Neural crest cell (in vitro differentiated cells): ENCODE measurements around the gene YIPF4. TPM values are rescaled to one million over a fixed set of nuclear protein-coding genes. Genes with fewer than 3 reads are reported as not detected.
"Not testable (repeated sequence)": the region's sequence is repeated elsewhere in the genome, so short reads cannot be mapped to it uniquely, and the experiment has no call there.

Experiments
- DNase-seq: peaks from one replicate; pipeline ENCODE4 v3.0.0; 2021; ENCODE audit warnings: low read depth, mixed read lengths, low spot score
- H3K27ac Mint-ChIP-seq: one replicate; pipeline ENCODE4 v1.8.0; 2021; ENCODE audit warnings: mild to moderate bottlenecking, mixed read lengths; ENCODE audit not compliant: unreplicated experiment
- H3K27me3 Mint-ChIP-seq: 2 replicates; pipeline ENCODE4 v1.8.0; 2021; ENCODE audit warnings: low read depth, mild to moderate bottlenecking, mixed read lengths
- H3K36me3 Mint-ChIP-seq: 2 replicates; pipeline ENCODE4 v1.8.0; 2021; ENCODE audit warnings: low read depth, mild to moderate bottlenecking, mixed read lengths
- H3K4me1 Mint-ChIP-seq: 2 replicates; pipeline ENCODE4 v1.8.0; 2021; ENCODE audit warnings: mixed read lengths
- H3K4me3 Mint-ChIP-seq: one replicate; pipeline ENCODE4 v1.8.0; 2021; ENCODE audit warnings: mild to moderate bottlenecking, mixed read lengths
- H3K9me3 Mint-ChIP-seq: 2 replicates; pipeline ENCODE4 v1.8.0; 2021; ENCODE audit warnings: mixed read lengths
- total RNA-seq: library from RNA; stranded (reverse); gene quantifications from 2 replicates; pipeline ENCODE4 v1.2.1, GENCODE V29; 2021
- TF ChIP-seq, protein P1 (sequence below): fragments of 200-600 bp; sonication (generic); conservative IDR thresholded peaks from 2 replicates; pipeline ENCODE4 v1.5.0; 2021; ENCODE audit warnings: antibody characterized with exemption, mild to moderate bottlenecking

YIPF4 gene
- total RNA-seq, 1 donor from 2014 or later = 27.8 TPM

DNA sequence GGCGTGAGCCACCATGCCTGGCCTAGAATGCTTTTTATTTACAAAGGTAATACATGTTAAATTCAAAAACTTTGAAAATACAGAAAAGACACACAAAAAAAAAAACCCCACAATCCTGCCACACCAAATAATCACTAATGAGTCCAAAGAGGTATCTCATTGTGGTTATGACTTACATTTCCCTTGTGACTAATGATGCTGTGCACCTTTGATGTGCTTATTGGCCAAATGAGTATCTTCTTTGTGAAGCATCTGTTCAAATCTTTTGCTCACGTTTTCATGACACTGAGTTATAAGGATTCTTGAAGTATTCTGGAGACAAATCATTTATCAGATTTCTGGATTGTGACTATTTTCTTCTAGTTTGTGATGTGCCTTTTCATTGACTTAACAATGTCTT is 6.6 kb upstream of the YIPF4 start:
- TF ChIP-seq, protein P1, sequence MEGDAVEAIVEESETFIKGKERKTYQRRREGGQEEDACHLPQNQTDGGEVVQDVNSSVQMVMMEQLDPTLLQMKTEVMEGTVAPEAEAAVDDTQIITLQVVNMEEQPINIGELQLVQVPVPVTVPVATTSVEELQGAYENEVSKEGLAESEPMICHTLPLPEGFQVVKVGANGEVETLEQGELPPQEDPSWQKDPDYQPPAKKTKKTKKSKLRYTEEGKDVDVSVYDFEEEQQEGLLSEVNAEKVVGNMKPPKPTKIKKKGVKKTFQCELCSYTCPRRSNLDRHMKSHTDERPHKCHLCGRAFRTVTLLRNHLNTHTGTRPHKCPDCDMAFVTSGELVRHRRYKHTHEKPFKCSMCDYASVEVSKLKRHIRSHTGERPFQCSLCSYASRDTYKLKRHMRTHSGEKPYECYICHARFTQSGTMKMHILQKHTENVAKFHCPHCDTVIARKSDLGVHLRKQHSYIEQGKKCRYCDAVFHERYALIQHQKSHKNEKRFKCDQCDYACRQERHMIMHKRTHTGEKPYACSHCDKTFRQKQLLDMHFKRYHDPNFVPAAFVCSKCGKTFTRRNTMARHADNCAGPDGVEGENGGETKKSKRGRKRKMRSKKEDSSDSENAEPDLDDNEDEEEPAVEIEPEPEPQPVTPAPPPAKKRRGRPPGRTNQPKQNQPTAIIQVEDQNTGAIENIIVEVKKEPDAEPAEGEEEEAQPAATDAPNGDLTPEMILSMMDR = no peak

DNA sequence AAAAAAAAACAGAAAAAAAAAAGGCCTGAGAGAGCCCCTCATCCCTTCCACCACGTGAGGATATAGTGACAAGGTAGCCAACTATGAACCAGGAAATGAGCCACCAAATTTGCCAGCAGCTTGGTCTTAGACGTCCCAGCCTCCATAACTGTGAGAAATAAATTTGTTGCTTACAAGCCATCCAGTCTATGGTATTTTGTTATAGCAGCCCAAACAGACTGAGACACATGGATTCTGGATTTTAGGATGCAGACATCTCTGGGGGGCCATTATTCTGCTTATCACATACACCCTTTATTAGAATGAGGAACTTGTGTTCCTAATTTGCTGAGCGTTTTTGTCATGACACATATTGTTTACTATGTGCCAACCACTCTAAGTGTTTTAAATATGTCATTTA is 5.4 kb upstream of the YIPF4 start:
- Mint-ChIP-seq H3K36me3 (no peaks in the 10 kb centered on the region), H3K27me3 (peaks cover 42% of the 10 kb centered on the region), H3K4me3 (no peak overlapping the region), H3K9me3 (no peaks in the 10 kb centered on the region), H3K4me1 (peaks cover under 1% of the 10 kb centered on the region), H3K27ac (no peak overlapping the region)
- no peak for DNase-seq
- TF ChIP-seq, protein P1 = no peak

More for the DNA sequence above, 6.6 kb upstream of the YIPF4 start:
- H3K27ac Mint-ChIP-seq = no peak overlapping the region
- H3K4me1 Mint-ChIP-seq = no peaks in the 10 kb centered on the region
- peaks cover 50% of the 10 kb centered on the region for H3K27me3 Mint-ChIP-seq
- H3K4me3 Mint-ChIP-seq = no peak overlapping the region
- no peaks in the 10 kb centered on the region for H3K9me3 Mint-ChIP-seq
- no peak for DNase-seq
- no peaks in the 10 kb centered on the region for H3K36me3 Mint-ChIP-seq

DNA sequence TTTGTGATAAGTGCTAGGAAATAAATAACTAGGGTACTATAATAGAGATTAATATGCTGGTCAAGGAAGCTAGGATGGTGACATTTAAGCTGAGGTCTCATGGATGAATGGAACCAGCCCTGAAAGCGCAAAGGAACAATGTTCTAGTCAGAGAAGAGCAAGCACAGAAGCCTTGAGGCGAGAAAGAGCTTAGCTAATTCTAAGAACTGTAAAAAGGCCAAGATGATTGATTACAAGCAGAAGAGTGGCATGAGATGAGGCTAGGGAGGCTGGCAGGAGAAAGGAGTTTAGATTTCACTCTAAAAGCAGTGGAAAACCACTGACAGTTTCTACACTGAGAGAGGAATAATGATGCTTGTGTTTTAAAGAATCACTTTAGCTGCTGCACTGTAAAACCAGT is 3.4 kb upstream of the YIPF4 start:
- TF ChIP-seq, protein P1 = no peak
- Mint-ChIP-seq H3K9me3 (no peaks in the 10 kb centered on the region), H3K36me3 (no peaks in the 10 kb centered on the region), H3K27ac (no peak overlapping the region), H3K4me1 (peaks cover 12% of the 10 kb centered on the region), H3K4me3 (peak overlapping the region; percentile 8), H3K27me3 (peaks cover 29% of the 10 kb centered on the region)
- DNase-seq = no peak

DNA sequence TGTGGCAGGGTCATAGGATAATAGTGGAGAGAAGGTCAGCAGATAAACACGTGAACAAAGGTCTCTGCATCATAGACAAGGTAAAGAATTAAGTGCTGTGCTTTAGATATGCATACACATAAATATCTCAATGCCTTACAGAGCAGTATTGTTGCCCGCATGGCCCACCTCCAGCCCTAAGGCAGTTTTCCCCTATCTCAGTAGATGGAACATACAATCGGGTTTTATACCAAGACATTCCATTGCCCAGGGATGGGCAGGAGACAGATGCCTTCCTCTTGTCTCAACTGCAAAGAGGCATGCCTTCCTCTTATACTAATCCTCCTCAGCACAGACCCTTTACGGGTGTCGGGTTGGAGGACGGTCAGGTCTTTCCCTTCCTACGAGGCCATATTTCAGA is 1.9 kb upstream of the YIPF4 start:
- H3K27ac Mint-ChIP-seq, DNase-seq, H3K4me3 Mint-ChIP-seq, H3K36me3 Mint-ChIP-seq, H3K9me3 Mint-ChIP-seq: not testable (repeated sequence)
- Mint-ChIP-seq H3K27me3 (peaks cover 22% of the 10 kb centered on the region), H3K4me1 (peaks cover 12% of the 10 kb centered on the region)

DNA sequence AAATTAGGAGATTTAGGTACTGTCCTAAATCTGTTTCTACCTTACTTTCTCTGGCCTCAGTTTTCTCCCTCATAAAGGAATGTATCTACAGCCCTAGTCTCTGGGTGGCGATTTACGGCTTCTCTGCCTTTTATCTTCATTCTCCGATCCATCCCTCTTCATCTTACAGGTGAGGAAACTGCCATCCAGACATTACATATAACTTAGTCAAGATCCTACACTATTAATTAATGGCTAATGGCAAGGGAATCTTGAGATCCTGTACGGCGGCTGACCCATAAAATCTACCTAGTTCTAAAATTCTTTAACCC is 386 bp upstream of the YIPF4 start:
- no peaks in the 10 kb centered on the region for H3K9me3 Mint-ChIP-seq
- H3K36me3 Mint-ChIP-seq = no peaks in the 10 kb centered on the region
- peak overlapping the region; percentile 90 for H3K4me3 Mint-ChIP-seq
- no peak for DNase-seq
- H3K4me1 Mint-ChIP-seq = peaks cover 12% of the 10 kb centered on the region
- H3K27me3 Mint-ChIP-seq = peaks cover 16% of the 10 kb centered on the region
- peak overlapping the region; percentile 95 for H3K27ac Mint-ChIP-seq
- TF ChIP-seq, protein P1 = no peak

DNA sequence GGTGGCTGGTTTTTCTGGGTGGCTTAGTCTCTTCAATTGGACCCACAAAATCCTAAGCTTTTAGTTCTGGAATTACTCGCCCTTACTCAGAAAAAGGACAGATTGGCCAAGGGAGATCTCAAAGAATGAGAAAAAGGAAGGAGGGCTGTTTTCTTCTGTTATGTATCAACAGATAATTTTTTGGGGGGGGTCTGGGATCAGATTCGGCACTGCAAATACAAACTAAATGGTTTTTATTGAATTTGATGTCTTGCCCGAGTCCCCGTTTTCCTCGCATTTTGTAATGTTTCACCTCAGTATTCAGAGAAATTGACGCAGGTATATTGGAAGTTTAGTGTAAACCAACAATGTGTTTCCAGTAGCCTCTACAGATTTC is 762 bp downstream of the YIPF4 start:
- Mint-ChIP-seq H3K27ac (peak overlapping the region; percentile 71), H3K9me3 (no peaks in the 10 kb centered on the region), H3K4me1 (peaks cover 12% of the 10 kb centered on the region), H3K36me3 (no peaks in the 10 kb centered on the region), H3K27me3 (peaks cover 9% of the 10 kb centered on the region), H3K4me3 (peak overlapping the region; percentile 90)
- TF ChIP-seq, protein P1 = no peak
- no peak for DNase-seq
